Activated T-cell treated with anti-CD3 and anti-CD28 coated beads for 1 hour (primary cell): ENCODE data around the gene DNAJB6.

Experiments
- DNase-seq: peaks from one replicate; pipeline ENCODE4 v3.0.0-alpha.2; 2020; ENCODE audit warnings: low read depth

The DNAJB6 gene

DNA sequence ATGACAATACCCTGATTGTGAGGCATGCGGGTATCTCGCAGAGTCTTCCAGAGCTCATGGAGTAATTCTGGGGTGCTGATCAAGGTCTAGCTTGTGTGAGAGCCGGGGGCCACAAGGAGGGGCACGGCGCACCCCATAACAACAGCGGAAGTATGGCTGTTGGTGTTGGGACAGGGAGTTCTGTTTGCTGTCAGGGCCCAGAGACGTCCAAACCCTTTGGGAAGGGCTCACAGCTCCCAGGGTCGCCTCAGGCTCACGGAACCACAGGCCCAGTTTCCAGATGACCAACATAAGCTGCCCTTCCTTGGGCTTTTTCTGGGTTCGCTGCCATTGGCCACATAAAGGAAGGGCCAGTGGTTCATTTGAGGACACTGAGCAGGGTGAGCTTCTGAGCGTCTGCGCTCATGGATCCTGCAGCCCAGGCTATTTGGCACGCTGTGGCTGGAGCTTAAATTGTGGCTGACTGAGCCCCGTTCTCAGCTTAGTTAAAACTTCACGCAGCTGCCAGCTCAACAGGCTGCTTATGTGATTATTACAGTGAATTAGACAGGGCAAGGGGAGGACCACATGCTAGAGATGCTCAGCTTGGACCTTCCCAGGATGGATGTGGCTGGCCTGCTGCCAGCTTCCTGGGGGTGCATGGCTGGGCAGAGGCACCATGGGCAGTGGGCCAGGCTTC lies 92.3 kb downstream of the DNAJB6 start:
- no peak for DNase-seq

- DNase-seq = no peak
These were observed 92.9 kb downstream of the DNAJB6 start for GRCh38 chr7:157429680-157430224.

GRCh38 chr7:157430721-157431120 lies 93.9 kb downstream of the DNAJB6 start:
- DNase-seq = no peak

GRCh38 chr7:157431173-157431950 lies 94.6 kb downstream of the DNAJB6 start:
- DNase-seq = no peak

GRCh38 chr7:157431951-157432540 lies 95.2 kb downstream of the DNAJB6 start:
- DNase-seq = no peak

- no peak for DNase-seq
These were observed 95.7 kb downstream of the DNAJB6 start for GRCh38 chr7:157432541-157432956.

GRCh38 chr7:157432957-157433576 lies 96.3 kb downstream of the DNAJB6 start:
- peak; percentile 55 for DNase-seq

GRCh38 chr7:157433628-157434027 lies 96.8 kb downstream of the DNAJB6 start:
- DNase-seq = no peak

DNA sequence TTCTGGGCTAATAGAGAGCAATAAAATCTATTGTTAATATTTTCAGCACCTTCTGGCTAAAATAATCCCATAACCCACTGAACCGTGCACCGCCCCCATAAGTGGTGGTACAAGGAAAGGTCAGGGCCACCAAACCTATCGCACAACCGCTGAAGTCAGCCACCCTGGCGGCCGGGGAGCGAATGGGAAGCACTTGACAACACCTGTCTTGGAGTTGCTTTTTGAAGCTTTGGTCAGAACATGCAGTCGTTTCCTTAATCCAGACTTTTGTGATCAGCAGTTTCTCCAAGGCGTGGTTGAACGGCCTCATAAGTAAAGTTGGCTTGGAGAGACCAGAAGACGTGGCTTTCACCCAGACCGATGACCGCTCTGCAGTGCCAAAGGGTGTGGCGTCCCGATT lies 97.4 kb downstream of the DNAJB6 start:
- DNase-seq = no peak

DNA sequence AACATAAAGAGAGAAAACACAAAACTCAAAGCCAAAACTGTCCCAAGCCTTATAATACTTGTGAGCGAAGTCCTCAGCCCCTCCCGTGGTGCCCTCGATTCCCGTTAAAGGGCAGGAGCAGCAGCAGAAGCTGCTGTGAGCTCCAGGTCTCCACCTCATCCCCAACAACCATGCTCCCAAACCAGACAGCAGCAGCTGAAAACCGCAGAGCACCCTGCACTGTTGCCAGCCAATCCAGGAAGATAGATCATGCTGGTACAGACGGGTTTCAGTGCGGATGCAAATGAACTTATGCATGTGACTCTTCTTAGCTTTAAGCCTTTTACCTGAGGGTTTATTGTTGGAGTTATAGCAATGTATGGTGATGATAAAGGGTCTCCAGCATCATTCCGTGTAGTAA lies 97.9 kb downstream of the DNAJB6 start:
- DNase-seq = no peak

DNA sequence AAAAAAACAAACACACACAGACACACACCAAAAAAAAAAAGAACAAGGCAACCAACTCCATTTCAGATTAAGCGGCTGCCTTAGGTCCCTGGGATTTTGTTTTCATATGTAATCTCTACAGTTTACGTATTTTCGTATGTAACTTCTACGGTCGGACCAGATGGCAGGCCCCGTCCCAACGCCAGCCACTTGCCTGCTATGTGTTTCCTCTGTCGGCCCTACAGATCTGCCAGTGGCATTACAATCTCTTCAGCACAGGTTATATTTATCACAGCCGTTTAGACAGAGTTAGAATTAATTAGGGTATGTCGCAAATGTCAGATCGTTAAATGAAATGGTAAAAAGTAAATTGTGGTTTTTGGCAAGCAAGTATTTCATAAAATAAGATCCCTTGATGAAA lies 99.3 kb downstream of the DNAJB6 start:
- DNase-seq = no peak

GRCh38 chr7:157436763-157437480 lies 100.1 kb downstream of the DNAJB6 start:
- DNase-seq = no peak

- DNase-seq = no peak
These were observed 100.8 kb downstream of the DNAJB6 start for GRCh38 chr7:157437519-157438061.

- no peak for DNase-seq
These were observed 101.6 kb downstream of the DNAJB6 start for GRCh38 chr7:157438121-157439025.

DNA sequence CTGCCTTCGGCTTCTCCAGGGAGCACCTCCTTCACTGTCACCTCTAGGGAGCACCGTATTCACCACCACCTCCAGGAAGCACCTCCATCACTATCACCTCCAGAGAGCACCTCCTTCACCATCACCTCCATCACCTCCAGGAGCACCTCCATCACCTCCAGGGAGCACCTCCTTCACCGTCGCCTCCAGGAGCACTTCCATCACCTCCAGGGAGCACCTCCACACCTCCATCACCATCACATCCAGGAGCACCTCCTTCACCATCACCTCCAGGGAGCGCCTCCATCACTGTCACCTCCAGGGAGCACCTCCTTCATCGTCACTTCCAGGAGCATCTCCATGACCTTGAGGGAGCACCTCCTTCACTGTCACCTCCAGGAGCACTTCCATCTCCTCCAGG lies 102.3 kb downstream of the DNAJB6 start:
- no peak for DNase-seq

DNA sequence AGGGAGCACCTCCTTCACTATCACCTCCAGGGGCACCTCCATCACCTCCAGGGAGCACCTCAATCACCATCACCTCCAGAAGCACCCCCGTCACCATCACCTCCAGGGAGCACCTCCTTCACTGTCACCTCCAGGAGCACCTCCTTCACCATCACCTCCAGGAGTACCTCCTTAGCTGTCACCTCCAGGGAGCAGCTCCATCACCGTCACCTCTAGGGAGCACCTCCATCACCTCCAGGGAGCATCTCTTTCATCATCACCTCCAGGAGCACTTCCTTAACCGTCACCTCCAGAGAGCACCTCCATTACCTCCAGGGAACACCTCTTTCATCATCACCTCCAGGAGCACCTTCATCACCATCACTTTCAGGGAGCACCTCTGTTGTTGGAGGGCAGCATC lies 103.0 kb downstream of the DNAJB6 start:
- DNase-seq = no peak

DNA sequence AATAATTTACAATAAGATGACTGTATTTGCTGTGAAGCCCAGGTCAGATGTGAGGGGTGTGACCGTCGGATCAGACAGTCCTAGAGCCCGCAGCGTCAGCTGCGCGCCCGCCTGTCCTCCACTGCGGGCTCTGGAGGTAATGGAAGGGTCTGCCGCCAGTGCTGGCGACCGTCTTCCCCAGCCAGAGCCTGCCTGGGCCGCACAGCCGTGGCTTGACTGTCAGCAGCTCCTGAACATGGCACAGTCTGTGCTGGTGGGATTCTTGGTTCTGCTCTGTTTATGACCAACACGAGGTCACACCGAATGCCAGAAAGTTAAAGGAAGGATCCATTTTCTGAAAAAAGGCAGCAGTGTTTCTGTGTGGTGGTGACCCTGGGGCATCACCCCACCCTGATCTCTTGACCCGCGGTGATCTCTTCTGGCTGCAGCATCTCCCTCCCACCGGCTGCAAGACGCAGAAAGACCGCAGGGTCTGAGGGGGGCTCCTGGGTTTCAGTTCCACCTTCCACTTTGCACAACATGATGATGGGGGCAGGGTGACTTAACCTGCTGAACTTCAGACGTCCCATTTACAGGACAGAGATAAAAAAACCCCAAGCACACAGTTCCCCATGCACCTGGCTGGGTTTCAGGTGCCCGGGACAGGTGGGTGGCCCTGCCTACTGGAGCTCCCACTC lies 103.7 kb downstream of the DNAJB6 start:
- no peak for DNase-seq

GRCh38 chr7:157441023-157441399 lies 104.2 kb downstream of the DNAJB6 start:
- no peak for DNase-seq

- DNase-seq = no peak
These were observed 105.7 kb downstream of the DNAJB6 start for GRCh38 chr7:157442456-157442855.
